Kasumi-1 (cell line): ENCODE results near the gene PCNT.

Experiments
- DNase-seq, 2 experiments: peaks; one replicate each; lab custom pipeline; 2025; lab: John Stamatoyannopoulos, UW

The PCNT gene

GRCh38 chr21:46483300-46484295 lies 159.6 kb downstream of the PCNT start:
- no peak for DNase-seq

- no peak for DNase-seq
Measured at GRCh38 chr21:46486481-46487126, 162.6 kb downstream of the PCNT start.

- no peak for DNase-seq
Measured at GRCh38 chr21:46489162-46489663, 165.3 kb downstream of the PCNT start.

GRCh38 chr21:46489800-46490199 lies 165.8 kb downstream of the PCNT start:
- no peak for DNase-seq

GRCh38 chr21:46491553-46491952 lies 167.6 kb downstream of the PCNT start:
- DNase-seq: no peak

GRCh38 chr21:46492851-46493250 lies 168.9 kb downstream of the PCNT start:
- DNase-seq: no peak

GRCh38 chr21:46493828-46494227 lies 169.9 kb downstream of the PCNT start:
- DNase-seq: no peak
